IPS DF 6.9 (cell line): ENCODE results near the gene CST9.

Experiments used
- DNase-seq: peaks from one replicate; pipeline ENCODE4 v3.0.0-alpha.2; 2013; ENCODE audit warnings: low read depth, low spot score
- H3K27ac ChIP-seq: one replicate; pipeline ENCODE4 v1.5.1; 2013; ENCODE audit warnings: low read length, control low read depth
- H3K27me3 ChIP-seq: 2 replicates; pipeline ENCODE4 v1.6.1; 2013; ENCODE audit warnings: mild to moderate bottlenecking, low read length; ENCODE audit not compliant: control insufficient read depth, insufficient read depth
- H3K36me3 ChIP-seq: 2 replicates; pipeline ENCODE4 v1.6.1; 2013; ENCODE audit warnings: low read length; ENCODE audit not compliant: control insufficient read depth, insufficient read depth
- H3K4me1 ChIP-seq: 2 replicates; pipeline ENCODE4 v1.6.1; 2013; ENCODE audit warnings: low read length; ENCODE audit not compliant: control insufficient read depth, insufficient read depth
- H3K4me3 ChIP-seq: 2 replicates; pipeline ENCODE4 v1.5.1; 2013; ENCODE audit warnings: mild to moderate bottlenecking, low read length
- H3K9me3 ChIP-seq: 2 replicates; pipeline ENCODE4 v1.6.1; 2013; ENCODE audit warnings: low read length, inconsistent platforms; ENCODE audit not compliant: control insufficient read depth, insufficient read depth
- WGBS: extraction: QIAGEN DNeasy Blood & Tissue Kit; methylation state at CpG from one replicate; pipeline ENCODE4 v1.1.7; 2013; ENCODE audit warnings: mixed read lengths, missing lambda C conversion rate; ENCODE audit not compliant: insufficient read length, insufficient coverage; 5-methylcytosine and 5-hydroxymethylcytosine counted together

The CST9 gene

DNA sequence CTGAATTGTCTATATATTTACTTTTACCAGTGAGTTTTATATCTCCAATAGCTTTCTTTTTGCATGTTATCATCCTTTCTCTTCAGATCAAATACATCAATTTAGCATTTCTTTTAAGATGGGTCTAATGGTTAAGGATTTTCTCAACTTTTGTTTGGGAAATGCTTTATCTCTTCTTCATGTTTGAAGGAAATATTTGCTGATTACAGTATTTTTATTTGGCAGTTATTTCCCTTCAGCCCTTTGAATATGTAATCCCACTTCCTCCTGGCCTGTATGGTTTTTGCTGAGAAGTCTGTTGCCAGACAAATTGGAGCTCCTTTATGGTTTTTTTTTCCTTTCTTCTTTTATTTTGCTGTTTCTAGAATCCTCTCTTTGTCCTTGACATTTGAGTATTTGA lies 30.7 kb downstream of the CST9 start:
- Histone ChIP-seq H3K27me3 (no peaks in the 10 kb centered on the region), H3K4me1 (no peaks in the 10 kb centered on the region), H3K27ac (no peak overlapping the region), H3K4me3 (no peak overlapping the region), H3K36me3 (no peaks in the 10 kb centered on the region), H3K9me3 (no peaks in the 10 kb centered on the region)
- DNase-seq: no peak

- Histone ChIP-seq H3K36me3 (no peaks in the 10 kb centered on the region), H3K4me1 (no peaks in the 10 kb centered on the region), H3K4me3 (no peak overlapping the region), H3K9me3 (no peaks in the 10 kb centered on the region), H3K27me3 (no peaks in the 10 kb centered on the region), H3K27ac (no peak overlapping the region)
- WGBS: no CpG with 5 or more reads among the region's 2 CpGs
- no peak for DNase-seq
Observed at GRCh38 chr20:23570178-23570760, 35.4 kb downstream of the CST9 start.

GRCh38 chr20:23569570-23569969 lies 36.1 kb downstream of the CST9 start:
- WGBS: no CpG with 5 or more reads among the region's 1 CpG
- no peak for DNase-seq

DNA sequence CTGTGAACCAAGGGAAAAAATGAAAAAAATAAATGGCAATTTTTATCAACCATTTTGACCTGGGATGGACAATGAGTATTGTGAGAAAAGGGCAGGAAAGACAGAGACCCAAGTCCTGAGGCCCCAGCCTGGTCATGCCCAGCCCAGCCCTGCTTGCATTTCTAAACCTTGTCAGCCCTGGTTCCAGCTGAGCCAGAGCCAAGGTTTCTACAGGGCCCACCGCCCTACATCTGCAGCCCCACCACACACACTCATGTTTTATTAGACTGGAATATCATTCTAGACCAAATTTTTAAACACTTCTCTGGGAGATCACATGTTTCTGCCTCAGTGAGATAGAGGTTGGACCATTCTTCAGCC lies 36.8 kb downstream of the CST9 start:
- Histone ChIP-seq H3K36me3 (no peaks in the 10 kb centered on the region), H3K4me1 (no peaks in the 10 kb centered on the region), H3K27ac (no peak overlapping the region), H3K9me3 (no peaks in the 10 kb centered on the region), H3K4me3 (no peak overlapping the region), H3K27me3 (no peaks in the 10 kb centered on the region)
- no CpG with 5 or more reads among the region's 1 CpG for WGBS
- no peak for DNase-seq

More at GRCh38 chr20:23569570-23569969, 36.1 kb downstream of the CST9 start:
- Histone ChIP-seq H3K36me3 (no peaks in the 10 kb centered on the region), H3K9me3 (no peaks in the 10 kb centered on the region), H3K4me1 (no peaks in the 10 kb centered on the region), H3K27ac (no peak overlapping the region), H3K27me3 (no peaks in the 10 kb centered on the region), H3K4me3 (no peak overlapping the region)

- Histone ChIP-seq H3K4me1 (no peaks in the 10 kb centered on the region), H3K9me3 (peaks cover under 1% of the 10 kb centered on the region; the same call in 1 of the 2 replicates), H3K36me3 (no peaks in the 10 kb centered on the region), H3K4me3 (no peak within 1 kb of the TSS), H3K27ac (no peak within 1 kb of the TSS), H3K27me3 (no peaks in the 10 kb centered on the region)
- DNase-seq: no peak
- no CpG with 5 or more reads among the region's 11 CpGs for WGBS
Observed at GRCh38 chr20:23568320-23568970, 37.3 kb downstream of the CST9 start, which contains the start of gene CST9L. Gene CST9L (minus strand): TSS chr20:23568484. CDS start chr20:23568450, 34 bp downstream.

GRCh38 chr20:23566199-23566932 lies 39.4 kb downstream of the CST9 start:
- no peaks in the 10 kb centered on the region for H3K36me3 ChIP-seq
- no CpG with 5 or more reads among the region's 7 CpGs for WGBS

GRCh38 chr20:23565503-23566045 lies 40.1 kb downstream of the CST9 start:
- DNase-seq: no peak
- no peaks in the 10 kb centered on the region for H3K4me1 ChIP-seq
- H3K27ac ChIP-seq: no peak overlapping the region
- no peaks in the 10 kb centered on the region for H3K27me3 ChIP-seq
- peaks cover 1% of the 10 kb centered on the region; the same call in 1 of the 2 replicates for H3K9me3 ChIP-seq
- H3K36me3 ChIP-seq: no peaks in the 10 kb centered on the region
- WGBS: no CpG with 5 or more reads among the region's 2 CpGs
- no peak overlapping the region for H3K4me3 ChIP-seq

More at GRCh38 chr20:23566199-23566932, 39.4 kb downstream of the CST9 start:
- H3K4me3 ChIP-seq: no peak overlapping the region
- H3K9me3 ChIP-seq: peaks cover 1% of the 10 kb centered on the region; the same call in 1 of the 2 replicates
- no peaks in the 10 kb centered on the region for H3K27me3 ChIP-seq
- H3K27ac ChIP-seq: no peak overlapping the region
- no peaks in the 10 kb centered on the region for H3K4me1 ChIP-seq
- no peak for DNase-seq

GRCh38 chr20:23564927-23565326 lies 40.8 kb downstream of the CST9 start:
- WGBS: no CpG with 5 or more reads among the region's 3 CpGs
- Histone ChIP-seq H3K27ac (no peak overlapping the region), H3K4me1 (no peaks in the 10 kb centered on the region)

DNA sequence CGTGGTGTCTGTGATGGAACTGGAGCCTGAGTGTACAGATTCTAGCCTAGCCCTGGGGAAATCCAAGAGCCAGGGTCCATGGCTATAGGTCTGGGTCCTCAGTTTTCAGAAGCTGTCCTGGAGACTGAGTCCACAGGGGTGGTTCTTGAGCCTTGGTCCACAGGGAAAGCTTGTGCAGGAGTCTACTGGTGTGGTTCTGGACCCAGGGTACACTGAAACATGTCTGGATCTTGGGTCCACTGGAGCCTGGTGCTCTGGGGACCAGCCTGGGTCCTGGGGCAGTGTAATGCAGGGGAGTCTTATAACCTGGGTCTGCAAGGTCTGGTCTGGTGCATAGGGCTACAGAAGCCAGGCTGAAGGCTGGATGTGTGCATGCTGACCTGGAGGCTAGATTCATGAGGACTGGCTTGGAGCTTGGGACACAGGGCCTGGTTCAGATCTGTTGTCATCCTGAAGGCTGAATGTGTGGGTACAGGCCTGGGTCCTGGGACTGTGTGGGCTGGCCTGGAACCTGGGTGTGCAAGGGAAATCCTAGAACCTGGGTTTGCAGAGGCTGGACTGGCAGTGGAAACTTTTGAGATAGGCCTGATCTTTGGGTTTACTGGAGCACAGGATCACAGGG lies 42.9 kb downstream of the CST9 start:
- H3K36me3 ChIP-seq: no peaks in the 10 kb centered on the region
- WGBS: no CpG with 5 or more reads among the region's 1 CpG
- no peak for DNase-seq
- peaks cover 1% of the 10 kb centered on the region; the same call in 1 of the 2 replicates for H3K9me3 ChIP-seq
- H3K27ac ChIP-seq: no peak overlapping the region
- H3K4me3 ChIP-seq: no peak overlapping the region
- no peaks in the 10 kb centered on the region for H3K4me1 ChIP-seq
- no peaks in the 10 kb centered on the region for H3K27me3 ChIP-seq

More at GRCh38 chr20:23564927-23565326, 40.8 kb downstream of the CST9 start:
- Histone ChIP-seq H3K36me3 (no peaks in the 10 kb centered on the region), H3K9me3 (peaks cover 1% of the 10 kb centered on the region; the same call in 1 of the 2 replicates), H3K27me3 (no peaks in the 10 kb centered on the region), H3K4me3 (no peak overlapping the region)
- no peak for DNase-seq

DNA sequence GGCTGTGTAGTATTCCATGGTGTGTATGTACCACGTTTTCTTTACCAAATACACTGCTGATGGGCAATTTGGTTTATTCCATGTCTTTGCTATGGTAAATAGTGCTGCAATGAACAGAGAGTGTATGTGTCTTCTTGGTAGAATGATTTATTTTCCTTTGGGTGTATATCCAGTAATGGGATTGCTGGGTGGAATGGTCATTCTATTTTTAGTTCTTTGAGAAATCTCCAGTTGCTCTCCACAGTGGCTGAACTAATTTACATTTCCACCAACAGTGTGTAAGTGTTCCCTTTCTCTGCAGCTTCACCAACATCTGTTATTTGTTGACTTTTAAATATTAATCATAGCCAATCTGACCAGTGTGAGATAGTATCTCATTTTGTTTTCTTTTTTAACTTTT lies 51.3 kb downstream of the CST9 start:
- no peaks in the 10 kb centered on the region for H3K27me3 ChIP-seq
- no peaks in the 10 kb centered on the region for H3K4me1 ChIP-seq
- no CpG with 5 or more reads among the region's 1 CpG for WGBS
- no peak overlapping the region for H3K27ac ChIP-seq
- H3K36me3 ChIP-seq: no peaks in the 10 kb centered on the region
- no peak for DNase-seq
- no peak overlapping the region for H3K4me3 ChIP-seq
- H3K9me3 ChIP-seq: no peaks in the 10 kb centered on the region
